ENCODE measurements around the gene SH3BP5. TPM values are rescaled to one million over a fixed set of nuclear protein-coding genes. Genes with fewer than 3 reads are reported as not detected.

Gene SH3BP5
- total RNA-seq, 1 donor from 2014 or later: 19.5 TPM

DNA sequence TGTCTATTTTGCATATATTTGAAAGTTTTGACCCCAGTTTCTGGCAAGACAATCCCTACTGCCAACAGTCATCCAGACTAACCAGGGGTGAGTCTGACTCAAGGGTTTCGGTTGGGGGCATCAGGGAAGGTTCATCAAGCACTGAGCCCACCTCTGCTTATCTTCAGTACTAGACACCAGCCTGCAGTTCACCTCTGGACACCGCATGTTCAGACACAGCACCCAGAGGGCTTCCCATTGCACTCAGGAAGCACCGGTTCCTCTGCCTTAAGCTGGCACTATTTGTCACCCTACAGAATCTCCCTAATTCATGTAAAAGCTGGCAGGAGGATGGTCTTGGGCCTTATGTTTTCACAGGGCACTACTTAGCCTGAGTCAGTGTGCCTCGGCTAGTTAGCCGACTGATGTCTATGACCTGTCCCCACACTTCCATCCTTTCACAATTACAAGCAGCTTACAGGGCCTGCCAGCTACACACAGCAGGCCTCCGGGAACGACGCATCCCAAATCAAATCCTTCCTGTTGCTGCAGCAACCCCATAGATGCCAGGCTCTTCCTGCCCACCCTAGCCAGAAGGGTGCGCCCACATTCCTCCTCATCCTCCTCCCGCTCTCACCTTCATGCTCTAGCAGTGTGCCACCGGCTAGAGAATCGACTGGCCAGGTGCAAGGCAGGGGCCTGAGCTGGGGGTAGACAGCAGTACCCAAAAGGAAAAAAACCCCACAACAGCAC is 52.5 kb downstream of the SH3BP5 start:
- DNase-seq: no peak
- Mint-ChIP-seq H3K9me3 (no peaks in the 10 kb centered on the region), H3K27ac (no peak overlapping the region), H3K4me3 (no peak overlapping the region), H3K36me3 (ENCODE audit: low read depth) (peaks cover 12% of the 10 kb centered on the region), H3K27me3 (no peaks in the 10 kb centered on the region), H3K4me1 (peaks cover 39% of the 10 kb centered on the region)
- intact Hi-C loops (cut with micrococcal nuclease): no loop called here

DNA sequence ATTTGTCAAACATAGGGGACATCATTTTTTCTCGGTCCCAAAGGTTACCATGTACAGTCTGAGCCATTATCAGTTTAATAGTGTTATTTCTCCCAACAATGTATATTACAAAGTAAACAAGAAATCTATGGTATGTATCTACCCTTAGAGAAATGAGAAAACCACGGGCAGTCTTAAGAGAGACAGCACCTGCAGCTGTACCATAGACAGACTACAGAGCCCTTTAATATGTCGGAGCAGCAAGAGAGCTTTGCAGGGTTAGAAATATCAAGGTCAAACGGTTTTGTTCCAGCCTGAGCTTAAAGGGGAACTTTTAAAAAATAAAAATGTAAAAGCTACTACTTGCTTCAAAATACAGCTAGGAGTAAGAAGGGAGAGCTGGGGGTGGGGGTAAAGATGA is 53.2 kb downstream of the SH3BP5 start:
- Mint-ChIP-seq H3K4me3 (no peak overlapping the region), H3K36me3 (ENCODE audit: low read depth) (peaks cover 13% of the 10 kb centered on the region), H3K4me1 (peaks cover 42% of the 10 kb centered on the region), H3K27ac (no peak overlapping the region), H3K9me3 (no peaks in the 10 kb centered on the region), H3K27me3 (no peaks in the 10 kb centered on the region)
- no peak for DNase-seq
- intact Hi-C loops (cut with micrococcal nuclease): no loop called here

DNA sequence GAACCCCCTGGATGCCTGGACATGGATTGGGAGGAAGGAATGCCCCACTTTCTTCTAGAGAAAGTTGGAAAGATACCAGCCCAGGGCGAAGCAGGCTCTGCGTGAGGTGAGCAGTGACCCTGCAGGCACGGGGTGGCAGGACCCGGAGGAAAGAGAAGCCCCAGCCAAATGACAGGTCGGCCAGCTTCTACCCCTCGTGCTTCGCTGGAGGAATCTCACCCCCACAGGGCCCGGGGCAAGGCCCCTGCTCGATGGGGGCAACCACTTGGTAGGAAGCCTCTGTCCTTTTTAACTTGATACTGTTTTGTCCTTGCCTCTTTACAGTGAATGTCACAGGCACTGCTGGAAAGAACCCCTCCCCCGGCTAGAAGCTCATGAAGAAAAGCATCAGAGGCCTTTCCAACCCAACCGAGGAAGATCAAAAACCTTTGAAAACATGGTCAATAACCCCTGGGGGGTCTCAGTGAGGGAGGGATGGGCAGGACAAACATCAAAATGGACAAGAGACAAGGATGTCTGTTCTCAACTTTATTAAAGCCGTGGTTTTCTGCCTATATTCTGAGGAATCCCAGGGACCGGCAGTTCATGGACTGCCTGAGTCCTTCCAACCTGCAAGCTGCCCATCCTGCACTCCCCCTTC is 54.4 kb downstream of the SH3BP5 start:
- peaks cover 13% of the 10 kb centered on the region for H3K36me3 Mint-ChIP-seq (ENCODE audit: low read depth)
- H3K9me3 Mint-ChIP-seq: no peaks in the 10 kb centered on the region
- H3K27ac Mint-ChIP-seq: no peak overlapping the region
- intact Hi-C loops (cut with micrococcal nuclease): no loop called here
- H3K27me3 Mint-ChIP-seq: no peaks in the 10 kb centered on the region
- DNase-seq: no peak
- H3K4me3 Mint-ChIP-seq: no peak overlapping the region
- H3K4me1 Mint-ChIP-seq: peaks cover 47% of the 10 kb centered on the region

DNA sequence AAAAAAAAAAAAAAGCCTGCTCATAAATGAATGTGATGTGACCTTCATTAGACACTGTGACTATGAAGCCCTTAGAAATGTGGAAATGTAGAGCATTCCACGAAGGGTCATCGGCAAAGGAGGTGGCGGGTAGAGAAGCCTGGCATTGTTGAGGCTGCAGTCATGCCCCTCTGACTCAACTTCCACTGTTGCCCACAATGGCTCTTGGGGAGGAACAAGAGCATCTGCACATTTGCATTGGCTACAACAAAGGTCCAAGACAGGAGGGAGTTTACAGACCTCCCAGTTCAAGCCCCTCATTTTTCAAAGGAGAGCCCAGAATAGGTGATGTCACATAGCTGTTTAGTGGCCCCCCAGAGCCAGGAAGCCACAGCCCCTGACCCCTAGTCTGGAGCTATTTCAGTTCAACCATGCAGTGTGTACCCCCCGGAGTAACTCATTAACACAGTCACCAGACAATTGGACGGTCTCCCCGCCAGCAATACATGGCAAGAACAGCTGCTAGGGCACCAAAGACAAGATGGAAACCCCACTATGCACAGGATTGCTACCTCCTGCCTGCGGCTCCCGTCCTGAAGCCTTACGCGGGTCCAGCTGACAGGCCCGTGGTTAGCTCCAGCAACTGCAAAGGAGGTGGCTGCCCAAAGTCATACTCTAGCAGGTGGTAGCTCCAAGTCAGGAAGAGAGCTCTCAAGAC is 56.2 kb downstream of the SH3BP5 start:
- no peak for DNase-seq
- Mint-ChIP-seq H3K9me3 (no peaks in the 10 kb centered on the region), H3K27me3 (no peaks in the 10 kb centered on the region), H3K4me3 (no peak overlapping the region), H3K4me1 (peaks cover 60% of the 10 kb centered on the region), H3K36me3 (ENCODE audit: low read depth) (peaks cover 12% of the 10 kb centered on the region), H3K27ac (peak overlapping the region; percentile 58)
- intact Hi-C loops (cut with micrococcal nuclease): no loop called here

DNA sequence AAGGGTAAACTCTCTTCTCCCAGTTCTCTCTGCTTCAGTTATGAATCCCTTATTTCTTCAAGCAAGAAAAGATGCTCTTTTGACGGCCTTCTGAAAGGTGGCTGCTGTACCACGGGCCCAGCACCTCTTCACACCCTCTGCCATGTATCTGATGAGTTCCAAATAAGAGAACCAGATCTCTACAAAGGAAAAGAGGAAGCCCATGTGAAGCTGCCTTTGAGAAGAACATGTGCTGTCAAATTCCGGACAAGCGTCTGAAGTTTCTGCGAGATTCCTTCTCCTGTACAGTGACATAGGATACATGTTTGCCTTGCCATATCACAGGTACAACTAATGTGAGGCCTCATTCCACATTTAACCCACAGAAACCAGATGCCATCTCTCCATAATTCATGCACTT is 59.2 kb downstream of the SH3BP5 start:
- Mint-ChIP-seq H3K9me3 (no peaks in the 10 kb centered on the region), H3K27ac (peak overlapping the region; percentile 31), H3K4me1 (peaks cover 69% of the 10 kb centered on the region), H3K4me3 (no peak overlapping the region), H3K27me3 (no peaks in the 10 kb centered on the region), H3K36me3 (ENCODE audit: low read depth) (peaks cover 13% of the 10 kb centered on the region)
- no peak for DNase-seq
- intact Hi-C loops (cut with micrococcal nuclease): loop anchor here (5.0 kb wide), 1 partner anchor 264 kb away; no protein-coding TSS in a partner anchor

DNA sequence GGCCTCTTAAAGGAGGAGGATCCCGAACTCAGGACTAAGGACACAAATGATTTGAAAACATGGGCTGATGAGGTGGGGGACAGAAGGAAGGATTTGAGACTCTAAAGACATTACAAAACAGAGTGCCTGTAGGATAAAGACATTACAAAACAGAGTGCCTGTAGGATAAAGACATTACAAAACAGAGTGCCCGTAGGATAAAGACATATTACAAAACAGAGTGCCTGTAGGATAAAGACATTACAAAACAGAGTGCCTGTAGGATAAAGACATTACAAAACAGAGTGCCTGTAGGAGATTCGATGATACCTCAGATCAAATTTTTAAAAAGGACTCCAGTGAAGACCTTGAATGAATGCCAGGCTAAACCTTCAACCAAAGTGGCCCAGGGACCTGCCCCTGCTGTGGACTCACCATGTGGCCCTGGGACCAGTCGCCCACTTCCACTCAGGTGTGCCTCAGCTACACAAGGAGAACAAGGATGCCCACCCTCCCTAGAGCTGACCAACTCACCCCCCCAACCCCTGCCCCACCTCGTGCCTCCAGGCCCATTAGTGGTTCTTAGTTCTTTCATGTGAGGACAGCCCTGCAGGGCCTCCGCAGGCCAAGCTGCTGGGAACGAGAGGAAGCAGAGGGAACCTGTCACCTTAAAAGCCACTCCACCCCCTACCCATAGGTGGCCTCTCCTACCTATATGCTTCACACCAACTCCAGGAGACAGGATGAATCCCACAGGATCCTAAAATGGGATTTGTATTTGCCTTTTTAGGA is 59.8 kb downstream of the SH3BP5 start:
- intact Hi-C loops (cut with micrococcal nuclease): loop anchor here (5.0 kb wide), 1 partner anchor 265 kb away; no protein-coding TSS in a partner anchor
- H3K4me1 Mint-ChIP-seq: peaks cover 71% of the 10 kb centered on the region
- no peaks in the 10 kb centered on the region for H3K9me3 Mint-ChIP-seq
- H3K27me3 Mint-ChIP-seq: no peaks in the 10 kb centered on the region
- peak overlapping the region; percentile 84 for H3K27ac Mint-ChIP-seq
- no peak overlapping the region for H3K4me3 Mint-ChIP-seq
- peak; percentile 71 for DNase-seq
- H3K36me3 Mint-ChIP-seq (ENCODE audit: low read depth): peaks cover 13% of the 10 kb centered on the region

DNA sequence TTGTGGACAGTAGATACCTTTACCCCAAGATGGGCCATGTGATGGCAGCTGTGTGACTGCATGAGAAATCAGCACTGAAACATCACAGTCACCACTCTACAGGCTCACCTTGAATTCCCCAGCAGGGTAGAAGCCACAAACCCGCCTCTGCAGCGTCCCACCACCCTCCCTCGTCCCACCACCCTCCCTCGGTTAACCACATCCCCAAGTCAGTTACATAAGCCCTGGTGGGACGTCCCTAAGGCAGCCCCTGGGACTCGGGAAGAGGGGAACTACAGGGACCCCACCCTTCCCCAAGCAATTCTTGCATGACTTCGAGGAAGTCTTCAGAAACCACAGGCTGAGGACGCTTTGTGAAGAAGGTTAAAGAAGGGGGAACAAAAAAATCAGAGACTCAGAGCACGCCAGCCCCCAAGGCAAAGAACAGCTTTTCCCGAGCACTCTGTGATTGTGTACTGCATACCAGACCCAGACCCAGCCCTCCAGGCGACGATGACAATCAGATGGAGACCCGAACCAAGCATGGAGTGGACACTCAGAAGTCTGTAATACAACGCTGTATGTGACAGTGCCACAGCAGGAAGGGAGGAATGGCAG is 60.5 kb downstream of the SH3BP5 start:
- Mint-ChIP-seq H3K36me3 (ENCODE audit: low read depth) (peaks cover 13% of the 10 kb centered on the region), H3K4me1 (peaks cover 70% of the 10 kb centered on the region)
- intact Hi-C loops (cut with micrococcal nuclease): loop anchor here (1.0 to 5.0 kb wide), 2 partner anchors 38 to 265 kb away; no protein-coding TSS in a partner anchor

DNA sequence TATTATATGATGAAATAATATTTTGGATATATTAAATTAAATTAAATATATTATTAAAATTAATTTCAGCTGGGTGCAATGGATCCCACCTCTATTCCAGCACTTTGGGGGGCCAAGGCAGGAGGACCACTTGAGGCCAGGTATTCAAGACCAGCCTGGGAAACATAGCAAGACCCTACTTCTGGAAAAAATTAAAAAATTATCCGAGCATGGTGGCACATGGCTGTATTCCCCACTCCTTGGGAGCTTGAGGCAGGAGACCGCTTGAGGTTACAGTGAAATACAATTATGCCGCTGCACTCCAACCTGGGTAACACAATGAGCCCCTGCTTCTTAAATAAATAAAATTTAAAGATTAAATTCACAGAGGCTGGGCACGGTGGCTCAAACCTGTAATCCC is 61.4 kb downstream of the SH3BP5 start:
- H3K27me3 Mint-ChIP-seq: no peaks in the 10 kb centered on the region
- peaks cover 10% of the 10 kb centered on the region for H3K36me3 Mint-ChIP-seq (ENCODE audit: low read depth)
- no peaks in the 10 kb centered on the region for H3K9me3 Mint-ChIP-seq
- peaks cover 65% of the 10 kb centered on the region for H3K4me1 Mint-ChIP-seq
- no peak for DNase-seq
- no peak overlapping the region for H3K27ac Mint-ChIP-seq
- no peak overlapping the region for H3K4me3 Mint-ChIP-seq
- intact Hi-C loops (cut with micrococcal nuclease): loop anchor here (1.0 to 5.0 kb wide), 2 partner anchors 39 to 266 kb away; no protein-coding TSS in a partner anchor

More for the DNA sequence above, 60.5 kb downstream of the SH3BP5 start:
- Mint-ChIP-seq H3K27me3 (no peaks in the 10 kb centered on the region), H3K9me3 (no peaks in the 10 kb centered on the region), H3K4me3 (peak overlapping the region; percentile 71), H3K27ac (peak overlapping the region; percentile 84)
- DNase-seq: peak; percentile 94

DNA sequence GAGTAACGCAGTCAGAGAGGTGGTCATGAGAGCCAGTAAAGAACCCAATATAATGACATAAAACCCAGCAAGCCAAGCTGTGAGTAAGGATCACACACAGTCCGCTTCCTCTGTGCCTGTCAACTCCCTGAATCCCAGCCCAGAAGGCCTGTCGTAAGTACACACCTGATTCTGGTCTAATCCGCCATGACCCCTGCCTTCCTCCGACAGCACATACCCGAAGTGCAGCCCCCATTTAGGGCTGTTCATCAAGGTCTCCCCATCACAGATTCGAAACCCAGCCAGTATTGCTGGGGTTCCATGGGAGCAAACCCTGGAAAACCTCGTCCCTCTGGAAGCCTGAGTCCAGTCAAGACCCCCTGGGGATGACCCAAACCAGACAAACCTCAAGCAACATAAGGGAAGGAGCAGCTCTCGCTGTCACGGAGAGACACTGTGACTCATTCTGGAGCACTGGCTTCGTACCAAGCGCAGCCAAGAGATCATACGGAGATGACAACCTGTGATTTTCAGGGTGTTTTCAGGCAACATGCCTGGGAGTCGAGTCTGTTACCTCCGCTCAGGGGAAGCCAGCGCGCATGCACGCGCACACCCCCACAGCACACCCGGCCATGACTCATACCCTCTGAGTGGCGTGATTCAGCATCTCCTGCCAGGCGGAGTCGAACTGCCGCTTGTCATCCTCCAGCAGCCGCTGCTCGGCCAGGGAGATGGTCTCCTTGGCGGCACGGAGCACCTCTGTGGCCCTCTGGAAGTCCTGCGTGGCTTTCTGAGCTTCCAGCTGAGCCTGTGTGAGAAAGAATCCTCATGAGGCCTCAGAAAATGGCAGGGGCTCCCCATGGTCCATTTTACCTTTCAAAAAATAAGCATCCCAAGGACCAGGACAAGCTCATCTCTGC is 63.0 kb downstream of the SH3BP5 start:
- no peaks in the 10 kb centered on the region for H3K9me3 Mint-ChIP-seq
- intact Hi-C loops (cut with micrococcal nuclease): loop anchor here (1.0 to 5.0 kb wide), 5 partner anchors 63 to 287 kb away; partner anchors contain the start of genes CAPN7 and SH3BP5
- H3K4me1 Mint-ChIP-seq: peaks cover 53% of the 10 kb centered on the region
- peak overlapping the region; percentile 60 for H3K4me3 Mint-ChIP-seq
- peak overlapping the region; percentile 81 for H3K27ac Mint-ChIP-seq
- peaks cover 6% of the 10 kb centered on the region for H3K36me3 Mint-ChIP-seq (ENCODE audit: low read depth)
- peak; percentile 94 for DNase-seq
- no peaks in the 10 kb centered on the region for H3K27me3 Mint-ChIP-seq

DNA sequence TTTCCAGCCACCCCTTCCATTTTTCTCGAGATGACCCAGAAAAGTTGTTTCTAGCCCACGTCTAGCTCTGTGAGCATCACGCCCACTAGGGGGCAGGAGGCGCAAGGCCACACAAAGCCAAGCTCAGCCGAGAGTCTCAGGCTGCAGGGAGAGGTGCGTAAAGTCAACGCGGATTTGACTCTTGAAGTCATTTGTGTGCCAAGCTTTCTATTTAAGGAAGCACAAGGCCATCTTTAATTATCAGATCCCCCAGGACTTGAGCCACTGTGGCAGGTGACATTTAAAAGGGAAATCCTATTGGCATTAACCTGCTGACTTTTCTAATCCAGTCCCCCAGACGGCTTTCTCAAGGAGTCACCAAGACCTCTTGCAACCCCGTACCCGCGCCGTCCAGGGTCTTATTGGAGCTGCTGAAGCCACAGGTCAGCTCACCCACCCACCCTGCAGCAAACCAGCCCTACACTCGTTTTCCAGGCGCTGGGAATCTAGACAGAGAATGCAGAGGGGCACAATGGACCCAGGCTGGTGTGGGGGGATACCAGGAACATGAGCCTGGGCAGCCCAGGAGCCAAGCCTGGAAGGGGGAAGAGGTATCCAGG is 64.3 kb downstream of the SH3BP5 start:
- H3K9me3 Mint-ChIP-seq: no peaks in the 10 kb centered on the region
- no peaks in the 10 kb centered on the region for H3K27me3 Mint-ChIP-seq
- intact Hi-C loops (cut with micrococcal nuclease): loop anchor here (1.0 to 5.0 kb wide), 5 partner anchors 61 to 289 kb away; partner anchors contain the start of gene CAPN7
- peaks cover 6% of the 10 kb centered on the region for H3K36me3 Mint-ChIP-seq (ENCODE audit: low read depth)
- H3K27ac Mint-ChIP-seq: no peak overlapping the region
- no peak overlapping the region for H3K4me3 Mint-ChIP-seq
- DNase-seq: peak; percentile 95
- H3K4me1 Mint-ChIP-seq: peaks cover 45% of the 10 kb centered on the region

DNA sequence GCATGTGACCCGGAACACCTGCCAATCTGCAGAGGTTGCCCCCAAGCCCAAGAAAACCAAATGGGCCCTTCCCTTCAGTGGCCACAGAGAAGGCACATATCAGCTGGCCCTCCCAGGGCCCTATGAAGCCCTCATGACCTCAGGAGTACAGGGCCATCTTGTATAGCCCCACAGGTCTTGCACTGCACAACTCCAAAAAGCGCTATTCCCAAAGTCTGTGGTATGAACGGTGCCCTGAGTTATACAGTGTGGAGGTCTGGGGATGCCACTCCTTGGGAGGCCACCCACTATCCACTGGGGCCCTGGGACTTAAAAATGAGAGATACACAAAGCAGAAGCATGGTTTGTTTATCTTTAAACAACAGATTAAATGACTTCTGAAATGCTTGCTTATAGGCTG is 64.9 kb downstream of the SH3BP5 start:
- Mint-ChIP-seq H3K4me3 (no peak overlapping the region), H3K9me3 (no peaks in the 10 kb centered on the region), H3K36me3 (ENCODE audit: low read depth) (peaks cover 6% of the 10 kb centered on the region), H3K27ac (no peak overlapping the region), H3K4me1 (peaks cover 40% of the 10 kb centered on the region), H3K27me3 (no peaks in the 10 kb centered on the region)
- intact Hi-C loops (cut with micrococcal nuclease): loop anchor here (5.0 kb wide), 1 partner anchor 160 kb away; no protein-coding TSS in a partner anchor
- no peak for DNase-seq

Measured in activated CD4-positive, alpha-beta T cell treated with anti-CD3 and anti-CD28 coated beads, Interleukin-2, amount 10 ng/mL, durations not matched to agents 24 days and 14 days (primary cell).